ENCODE results near the gene RAB2B.
A peak's percentile ranks its signal among the peaks of the same experiment; 100 is the strongest.

Gene RAB2B

GRCh38 chr14:21505012-21505553 lies 28.3 kb upstream of the RAB2B start:
- TF ChIP-seq CEBPB (IDR thresholded peaks at IDR 0.05): no peak
- no peak for TF ChIP-seq EGR1 (IDR thresholded peaks at IDR 0.05)
- no peak for TF ChIP-seq CREB1 (IDR thresholded peaks at IDR 0.05; ENCODE audit: low read depth)
- no peak for TF ChIP-seq TCF12 (IDR thresholded peaks at IDR 0.05; ENCODE audit: low read depth)
- no peak for TF ChIP-seq REST (IDR thresholded peaks at IDR 0.05; ENCODE audit: low read depth)
- TF ChIP-seq USF1 (IDR thresholded peaks at IDR 0.05): no peak
- no peak for TF ChIP-seq RAD21 (IDR thresholded peaks at IDR 0.05; ENCODE audit: low read depth)
- no peak for TF ChIP-seq EP300 (IDR thresholded peaks at IDR 0.05; ENCODE audit: borderline replicate concordance)
- no peak for TF ChIP-seq YY1 (IDR thresholded peaks at IDR 0.05; ENCODE audit: low read depth)
- TF ChIP-seq TEAD4 (IDR thresholded peaks at IDR 0.05): no peak
- TF ChIP-seq NFIC (IDR thresholded peaks at IDR 0.05): no peak
- no peak for TF ChIP-seq TAF1 (IDR thresholded peaks at IDR 0.05; ENCODE audit: low read depth)
- TF ChIP-seq FOXM1 (IDR thresholded peaks at IDR 0.05; ENCODE audit: borderline replicate concordance, low read depth): no peak
- TF ChIP-seq ZBTB7A (IDR thresholded peaks at IDR 0.05; ENCODE audit: low read depth): no peak
- no peak for TF ChIP-seq MAX (IDR thresholded peaks at IDR 0.05)

DNA sequence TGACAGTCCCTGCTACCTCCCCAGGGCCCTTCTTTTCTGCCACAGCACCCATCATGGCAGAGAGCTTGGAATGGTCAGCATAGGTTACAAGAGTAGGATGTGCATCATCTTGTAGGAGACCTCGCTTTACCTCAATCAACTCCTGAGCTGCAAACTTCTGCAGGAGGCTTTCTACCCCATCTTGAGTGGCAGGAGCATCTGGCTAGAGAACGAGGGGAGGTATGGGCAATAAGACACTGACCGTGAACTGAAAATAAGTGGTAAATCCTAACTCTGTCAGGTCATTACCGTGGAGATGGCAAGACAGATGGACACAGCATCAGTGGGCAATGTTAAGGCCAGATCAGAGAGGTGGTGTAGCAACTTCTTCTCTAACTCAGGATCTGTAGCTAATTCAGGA lies 26.6 kb upstream of the RAB2B start:
- TF ChIP-seq TEAD4 (IDR thresholded peaks at IDR 0.05) (no peak), EGR1 (IDR thresholded peaks at IDR 0.05) (no peak), NFIC (IDR thresholded peaks at IDR 0.05) (no peak), CREB1 (IDR thresholded peaks at IDR 0.05; ENCODE audit: low read depth) (no peak), EP300 (IDR thresholded peaks at IDR 0.05; ENCODE audit: borderline replicate concordance) (no peak), CEBPB (IDR thresholded peaks at IDR 0.05) (no peak), TCF12 (IDR thresholded peaks at IDR 0.05; ENCODE audit: low read depth) (no peak), REST (IDR thresholded peaks at IDR 0.05; ENCODE audit: low read depth) (no peak), TAF1 (IDR thresholded peaks at IDR 0.05; ENCODE audit: low read depth) (no peak), MAX (IDR thresholded peaks at IDR 0.05) (no peak)

GRCh38 chr14:21501568-21501967 lies 24.8 kb upstream of the RAB2B start:
- no peak for TF ChIP-seq TEAD4 (IDR thresholded peaks at IDR 0.05)
- TF ChIP-seq MAX (IDR thresholded peaks at IDR 0.05): no peak

DNA sequence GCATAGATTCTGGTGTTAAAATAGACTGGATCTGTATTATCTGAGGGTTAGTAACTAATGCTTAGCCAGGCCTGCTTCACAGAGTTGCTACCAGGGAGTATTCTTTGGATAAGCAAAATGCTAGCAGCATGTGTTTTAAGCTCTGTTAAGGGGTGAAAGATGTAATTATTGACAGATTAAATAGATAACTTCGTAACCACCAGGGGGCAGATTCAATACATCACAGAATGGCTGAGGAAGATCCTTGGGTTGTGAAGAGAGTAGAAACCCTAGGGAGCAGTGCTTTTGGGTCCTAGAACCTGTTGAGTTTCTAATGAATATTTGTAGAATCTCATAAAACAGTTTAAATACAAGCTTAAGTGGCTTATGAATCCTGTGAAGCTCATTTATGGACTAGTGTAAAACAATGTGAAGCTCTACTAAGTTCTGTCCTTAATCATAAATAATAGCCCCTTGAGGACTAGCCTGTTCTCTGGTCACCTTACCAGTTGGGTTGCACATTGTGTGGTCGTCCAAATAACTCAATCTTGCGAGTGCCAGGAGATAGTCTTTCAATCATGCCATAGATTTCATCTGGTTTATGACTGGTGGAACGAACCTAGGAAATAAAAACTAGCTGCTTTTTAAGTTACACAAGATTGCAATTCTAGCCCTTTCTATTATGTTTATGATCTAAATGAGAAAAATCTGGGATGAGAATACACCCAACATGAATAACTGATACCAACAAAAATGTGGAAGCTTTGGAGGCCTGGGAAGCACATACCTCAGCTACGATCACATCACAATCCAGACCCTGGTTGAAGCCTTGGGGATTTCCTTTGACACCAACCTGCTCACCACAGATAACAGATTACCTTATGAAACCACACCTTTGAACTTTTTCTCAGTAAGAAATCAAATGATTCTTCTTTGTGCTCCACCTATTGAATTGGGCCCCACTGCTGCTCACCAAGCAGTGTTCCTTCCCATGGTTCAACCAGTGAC lies 22.1 kb upstream of the RAB2B start:
- peak; percentile 47 for TF ChIP-seq RAD21 (IDR thresholded peaks at IDR 0.05; ENCODE audit: low read depth)
- TF ChIP-seq YY1 (IDR thresholded peaks at IDR 0.05; ENCODE audit: low read depth): no peak
- no peak for TF ChIP-seq FOXM1 (IDR thresholded peaks at IDR 0.05; ENCODE audit: borderline replicate concordance, low read depth)
- TF ChIP-seq ZBTB7A (IDR thresholded peaks at IDR 0.05; ENCODE audit: low read depth): no peak

- TF ChIP-seq RAD21 (IDR thresholded peaks at IDR 0.05; ENCODE audit: low read depth) (no peak), YY1 (IDR thresholded peaks at IDR 0.05; ENCODE audit: low read depth) (no peak), FOXM1 (IDR thresholded peaks at IDR 0.05; ENCODE audit: borderline replicate concordance, low read depth) (no peak), CREB1 (IDR thresholded peaks at IDR 0.05; ENCODE audit: low read depth) (no peak), EP300 (IDR thresholded peaks at IDR 0.05; ENCODE audit: borderline replicate concordance) (no peak), ZBTB7A (IDR thresholded peaks at IDR 0.05; ENCODE audit: low read depth) (no peak), TCF12 (IDR thresholded peaks at IDR 0.05; ENCODE audit: low read depth) (no peak), EGR1 (IDR thresholded peaks at IDR 0.05) (no peak), USF1 (IDR thresholded peaks at IDR 0.05) (no peak)
These were observed 19.7 kb upstream of the RAB2B start for GRCh38 chr14:21496453-21496852.

Data from Ishikawa (cell line).